ENCODE results near the gene DEPP1. TPM values are rescaled to one million over a fixed set of nuclear protein-coding genes. Genes with fewer than 3 reads are reported as not detected.

Gene DEPP1
- total and polyA plus RNA-seq, 7 experiments from 2014 or later = 0.24 to 4.0 (median 0.54) TPM; not detected in 1

DNA sequence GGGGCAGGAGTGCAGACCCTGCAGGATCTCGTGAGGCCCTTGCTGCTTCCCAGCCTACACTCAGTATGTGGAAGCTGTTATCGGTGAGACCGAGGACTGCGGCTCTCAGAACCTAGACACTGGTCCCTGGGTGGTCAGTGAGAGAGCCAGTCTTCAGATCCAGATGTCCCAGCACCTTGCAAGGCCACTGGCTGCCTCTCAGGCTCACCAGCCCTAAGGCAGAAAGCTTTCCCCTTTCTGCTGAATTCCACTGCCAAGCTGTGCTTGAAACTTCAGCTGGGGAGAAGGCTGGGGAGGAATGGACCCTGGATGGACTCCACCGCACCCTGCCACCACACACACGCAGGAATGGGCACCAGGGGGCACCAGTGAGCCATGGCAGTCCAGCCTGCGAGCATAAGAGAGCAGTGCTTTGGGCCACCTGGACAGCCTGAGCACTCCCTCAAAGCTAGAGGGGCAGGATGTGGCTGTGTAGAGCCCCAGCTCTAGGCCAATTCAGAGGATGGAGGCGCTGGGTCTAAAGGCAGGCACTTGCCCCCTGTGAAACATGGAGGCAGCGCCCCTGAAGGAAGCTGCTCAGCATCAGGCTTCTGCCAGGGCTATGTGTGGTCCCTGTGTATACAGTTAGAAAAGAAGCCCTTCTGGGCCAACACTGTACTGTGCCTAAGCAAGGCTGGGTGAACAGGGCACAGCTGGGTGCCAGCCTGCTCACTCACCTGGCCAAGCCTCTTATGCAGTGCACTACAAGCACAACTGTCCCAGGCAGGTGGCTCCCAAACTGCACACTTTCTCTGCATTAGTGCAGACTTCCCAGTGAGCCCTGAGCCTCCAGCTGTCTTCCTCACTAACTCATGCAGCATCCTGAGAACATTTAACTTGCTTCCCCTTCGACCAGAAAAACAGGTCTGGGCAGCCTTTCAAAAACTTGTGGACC is 45.8 kb downstream of the DEPP1 start:
- DNase-seq (peak; percentile 55 to 89 (median 72)), ATAC-seq (peak; percentile 94)
- Histone ChIP-seq H3K4me1 (ENCODE audit: control insufficient read depth in 2 of 2, insufficient read depth in 2 of 2, low read length in 2 of 2) (peaks cover 0 to 4% of the 10 kb centered on the region in 2 donors), H3K36me3 (ENCODE audit: control insufficient read depth in 2 of 3, insufficient read depth in 3 of 3, low read length in 3 of 3) (no peaks in the 10 kb centered on the region), H3K4me3 (ENCODE audit: low read length) (no peak overlapping the region), H3K27ac (ENCODE audit: low read depth, low read length) (no peak overlapping the region), H3K27me3 (ENCODE audit: control insufficient read depth in 2 of 2, insufficient read depth in 2 of 2, low read length in 2 of 2) (no peaks in the 10 kb centered on the region), H3K9me3 (ENCODE audit: control insufficient read depth in 2 of 3, low read length in 3 of 3) (no peaks in the 10 kb centered on the region)
- ChIA-PET POLR2A (interaction anchor here (1.1 kb wide), 1 partner anchor 46 kb away, joined by 4 read pairs; the partner anchor contains the start of gene DEPP1), CTCF (interaction anchor here (0.6 to 3.3 kb wide), 9 partner anchors 19 to 980 kb away, joined by 3 to 24 read pairs (median 4); partner anchors contain the start of genes DEPP1 and ZNF22)
- Mint-ChIP-seq H3K9me3 (peaks cover 0 to 2% (median 0%) of the 10 kb centered on the region in 11 donors), H3K4me1 (peaks cover 7 to 16% (median 11%) of the 10 kb centered on the region in 7 donors), H3K27ac (no peak overlapping the region), H3K4me3 (no peak overlapping the region), H3K27me3 (peaks cover 0 to 6% (median 4%) of the 10 kb centered on the region in 5 donors), H3K36me3 (peaks cover 0 to 4% (median 0%) of the 10 kb centered on the region in 5 donors)
- intact Hi-C loops (cut with micrococcal nuclease) = loop anchor here (1.0 to 2.0 kb wide), 3 partner anchors 26 to 68 kb away; partner anchors contain the start of genes RASSF4 (in 1 of the 2) and ZNF22 (in 1 of the 2)

DNA sequence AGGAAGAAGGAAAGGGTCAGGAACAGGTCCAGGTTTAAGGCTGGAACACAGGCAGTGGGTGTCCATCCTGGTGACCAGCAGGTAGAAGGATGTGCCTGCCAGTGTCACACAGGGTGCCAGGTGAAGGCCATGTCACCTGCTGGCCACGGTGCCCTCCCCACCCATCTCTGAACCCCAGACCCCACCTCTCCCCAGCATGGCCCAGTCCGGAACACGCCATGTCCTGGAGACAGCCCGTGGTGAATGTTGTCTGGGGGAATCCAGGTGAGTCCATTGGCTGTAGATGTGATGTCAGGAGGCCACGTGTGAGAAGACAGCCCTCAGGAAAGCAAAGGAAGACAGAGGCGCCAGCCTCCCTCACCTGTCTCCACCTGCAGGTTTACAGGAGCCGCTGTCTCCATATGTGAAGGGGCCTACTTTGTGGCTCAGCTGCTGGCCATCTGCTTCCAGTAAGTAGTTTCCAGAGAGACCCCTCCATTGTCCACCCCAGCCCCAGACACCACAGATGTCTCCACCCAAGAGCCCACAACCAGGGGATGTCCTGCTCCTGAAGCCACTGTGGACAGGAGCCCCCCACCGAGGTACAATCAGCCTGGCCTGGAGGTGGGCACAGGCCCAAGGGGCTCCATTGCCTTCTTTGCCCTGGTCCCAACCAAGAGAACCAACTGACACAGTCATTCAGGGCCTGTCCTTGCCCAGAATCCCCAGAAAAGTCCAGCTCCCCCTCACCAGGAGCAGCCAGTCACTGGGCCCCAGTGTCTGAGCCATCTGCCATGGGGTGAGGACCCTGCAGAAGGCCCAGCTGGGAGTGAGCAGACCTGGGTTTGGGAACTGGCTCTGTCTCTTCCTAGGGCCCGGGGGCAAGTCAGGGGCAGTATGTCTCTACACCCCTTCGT is 46.7 kb downstream of the DEPP1 start:
- Histone ChIP-seq H3K27me3 (ENCODE audit: control insufficient read depth in 2 of 2, insufficient read depth in 2 of 2, low read length in 2 of 2) (no peaks in the 10 kb centered on the region), H3K36me3 (ENCODE audit: control insufficient read depth in 2 of 3, insufficient read depth in 3 of 3, low read length in 3 of 3) (no peaks in the 10 kb centered on the region), H3K9me3 (ENCODE audit: control insufficient read depth in 2 of 3, low read length in 3 of 3) (no peaks in the 10 kb centered on the region), H3K4me3 (ENCODE audit: low read length) (no peak overlapping the region), H3K27ac (ENCODE audit: low read depth, low read length) (no peak overlapping the region), H3K4me1 (ENCODE audit: control insufficient read depth in 2 of 2, insufficient read depth in 2 of 2, low read length in 2 of 2) (peaks cover 0 to 4% of the 10 kb centered on the region in 2 donors)
- Mint-ChIP-seq H3K9me3 (peaks cover 0 to 2% (median 0%) of the 10 kb centered on the region in 11 donors), H3K4me1 (peaks cover 7 to 16% (median 10%) of the 10 kb centered on the region in 7 donors), H3K4me3 (no peak overlapping the region), H3K27ac (no peak overlapping the region), H3K27me3 (peaks cover 0 to 6% (median 4%) of the 10 kb centered on the region in 5 donors), H3K36me3 (peaks cover 0 to 4% (median 0%) of the 10 kb centered on the region in 5 donors)
- ChIA-PET POLR2A (interaction anchor here (1.1 kb wide), 1 partner anchor 47 kb away, joined by 4 read pairs; the partner anchor contains the start of gene DEPP1), CTCF (interaction anchor here (0.7 to 3.3 kb wide), 8 partner anchors 10 to 69 kb away, joined by 3 to 24 read pairs (median 4); partner anchors contain the start of genes DEPP1 and ZNF22)
- DNase-seq (no peak), ATAC-seq (no peak)
- intact Hi-C loops (cut with micrococcal nuclease) = loop anchor here (1.0 to 2.0 kb wide), 3 partner anchors 27 to 69 kb away; partner anchors contain the start of genes RASSF4 (in 1 of the 2) and ZNF22 (in 1 of the 2)

DNA sequence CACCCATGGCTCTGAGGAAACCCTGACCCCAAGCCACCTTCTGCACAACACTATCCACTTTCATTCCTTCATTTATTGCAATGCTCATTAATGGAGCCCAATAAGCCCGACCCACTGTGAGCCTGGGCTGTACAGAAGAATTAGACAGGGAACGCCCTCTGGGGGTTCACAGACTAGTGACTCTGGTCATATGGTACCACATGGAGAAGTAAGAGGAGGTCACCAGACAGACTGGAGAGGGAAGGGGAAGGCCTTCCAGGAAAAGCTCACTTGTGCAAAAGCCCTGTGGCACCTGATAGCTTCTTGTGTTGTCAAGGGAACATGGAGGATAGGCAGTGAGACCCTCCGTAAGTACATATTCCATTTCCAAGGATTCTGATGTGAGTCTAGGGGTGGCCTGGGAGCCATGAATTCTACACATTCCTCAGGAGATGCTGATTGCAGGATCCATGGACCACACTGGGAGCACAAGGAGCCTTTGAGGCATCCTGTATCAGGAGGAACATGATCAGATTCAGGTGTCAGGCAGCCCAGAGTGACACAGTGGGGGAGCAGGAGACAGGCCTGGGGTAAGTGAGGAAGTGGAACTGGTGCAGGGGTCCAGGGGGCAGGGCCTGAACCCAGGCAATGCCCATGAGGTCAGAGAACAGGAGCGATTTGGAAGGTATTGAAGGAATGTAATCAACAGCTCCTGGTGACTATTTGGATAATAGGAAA is 47.5 kb downstream of the DEPP1 start:
- DNase-seq = no peak
- Mint-ChIP-seq H3K27me3 (peaks cover 0 to 6% (median 0%) of the 10 kb centered on the region in 5 donors), H3K4me3 (no peak overlapping the region), H3K27ac (no peak overlapping the region), H3K36me3 (no peaks in the 10 kb centered on the region), H3K9me3 (peaks cover 0 to 2% (median 0%) of the 10 kb centered on the region in 11 donors), H3K4me1 (peaks cover 5 to 12% (median 6%) of the 10 kb centered on the region in 7 donors)
- ChIA-PET POLR2A (no interaction called here), CTCF (interaction anchor here (1.5 to 2.5 kb wide), 2 partner anchors 9 to 42 kb away, joined by 4 to 21 read pairs; no protein-coding TSS in a partner anchor)
- Histone ChIP-seq H3K9me3 (ENCODE audit: control insufficient read depth in 2 of 3, low read length in 3 of 3) (no peaks in the 10 kb centered on the region), H3K4me1 (ENCODE audit: control insufficient read depth in 2 of 2, insufficient read depth in 2 of 2, low read length in 2 of 2) (peaks cover 0 to 4% of the 10 kb centered on the region in 2 donors), H3K4me3 (ENCODE audit: low read length) (no peak overlapping the region), H3K36me3 (ENCODE audit: control insufficient read depth in 2 of 3, insufficient read depth in 3 of 3, low read length in 3 of 3) (no peaks in the 10 kb centered on the region), H3K27me3 (ENCODE audit: control insufficient read depth in 2 of 2, insufficient read depth in 2 of 2, low read length in 2 of 2) (no peaks in the 10 kb centered on the region), H3K27ac (ENCODE audit: low read depth, low read length) (no peak overlapping the region)
- ATAC-seq = no peak
- intact Hi-C loops (cut with micrococcal nuclease) = no loop called here

DNA sequence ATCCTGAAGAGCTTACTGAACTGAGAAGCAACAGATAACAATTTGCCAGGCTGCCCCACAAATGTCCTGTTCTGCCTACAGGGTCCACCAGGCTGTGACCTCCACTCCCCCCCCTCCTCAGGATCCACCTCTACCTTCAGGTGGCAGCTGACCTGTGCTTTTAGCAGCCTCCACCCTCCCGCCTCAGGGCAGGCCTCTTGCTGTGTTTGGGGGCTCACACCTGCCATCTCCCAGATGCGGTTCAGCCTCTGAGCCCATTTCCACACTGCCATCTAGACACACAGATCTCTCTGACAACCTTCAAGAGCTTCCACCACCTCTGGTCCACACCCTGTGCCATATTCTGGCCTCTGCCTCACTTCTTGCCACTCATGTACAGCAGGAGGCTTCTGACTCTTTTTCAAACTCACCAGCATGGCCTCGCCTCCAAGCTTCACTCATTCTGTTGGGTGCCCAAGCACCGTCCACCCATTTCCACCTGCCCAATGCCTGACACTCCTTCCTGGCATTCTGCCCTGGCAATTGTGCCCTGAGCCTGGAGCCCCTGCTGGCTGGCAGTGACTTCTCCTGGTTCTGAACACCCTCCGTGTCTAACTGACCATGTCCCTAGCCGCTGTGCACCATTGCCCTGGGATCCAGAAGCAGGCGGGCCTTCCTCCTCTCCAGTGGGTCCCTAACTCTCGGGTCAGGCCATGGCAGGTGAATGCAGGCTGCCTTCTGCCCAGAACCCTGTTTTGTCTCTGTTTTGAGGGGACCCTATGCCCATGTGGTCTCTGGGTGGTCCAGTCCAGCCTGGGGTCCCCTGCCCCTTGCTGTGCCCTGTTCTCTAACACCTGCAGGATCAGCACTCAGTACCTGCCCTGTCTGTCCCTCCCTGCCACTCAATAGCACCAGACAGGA is 49.0 kb downstream of the DEPP1 start:
- ATAC-seq (no peak), DNase-seq (peak in 1 of 9 donors; percentile 13)
- Mint-ChIP-seq H3K9me3 (peaks cover 0 to 2% (median 0%) of the 10 kb centered on the region in 11 donors), H3K4me1 (peaks cover 0 to 7% (median 0%) of the 10 kb centered on the region in 7 donors), H3K27ac (peak overlapping the region in 1 of 9 donors; percentile 36), H3K4me3 (no peak overlapping the region), H3K36me3 (no peaks in the 10 kb centered on the region), H3K27me3 (peaks cover 0 to 4% (median 0%) of the 10 kb centered on the region in 5 donors)
- no peak overlapping the region for H3K4me3 ChIP-seq (ENCODE audit: low read length)
- POLR2A ChIA-PET = no interaction called here
- intact Hi-C loops (cut with micrococcal nuclease) = no loop called here
- no peaks in the 10 kb centered on the region for H3K27me3 ChIP-seq (ENCODE audit: control insufficient read depth in 2 of 2, insufficient read depth in 2 of 2, low read length in 2 of 2)
- H3K27ac ChIP-seq (ENCODE audit: low read depth, low read length) = no peak overlapping the region
- CTCF ChIA-PET = interaction anchor here (0.7 kb wide), 1 partner anchor 39 kb away, joined by 3 read pairs; no protein-coding TSS in a partner anchor
- H3K36me3 ChIP-seq (ENCODE audit: control insufficient read depth in 2 of 3, insufficient read depth in 3 of 3, low read length in 3 of 3) = no peaks in the 10 kb centered on the region
- no peaks in the 10 kb centered on the region for H3K9me3 ChIP-seq (ENCODE audit: control insufficient read depth in 2 of 3, low read length in 3 of 3)
- peaks cover 0 to 4% of the 10 kb centered on the region in 2 donors for H3K4me1 ChIP-seq (ENCODE audit: control insufficient read depth in 2 of 2, insufficient read depth in 2 of 2, low read length in 2 of 2)

DNA sequence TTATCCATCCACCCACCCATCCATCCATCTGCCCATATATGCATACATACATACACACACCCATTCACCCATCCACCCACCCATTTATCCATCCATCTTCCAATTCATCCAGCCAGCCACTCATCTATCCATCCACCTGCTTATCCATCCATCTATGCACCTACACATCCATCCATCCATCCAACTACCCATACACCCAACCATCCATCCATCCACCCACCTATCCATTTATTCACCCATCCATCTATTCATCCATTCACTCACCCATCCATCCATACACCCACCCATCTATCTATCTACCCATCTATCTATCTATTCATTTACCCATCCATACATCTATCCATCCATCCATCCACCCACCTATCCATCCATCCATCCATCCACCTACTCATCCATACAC is 50.1 kb downstream of the DEPP1 start:
- Mint-ChIP-seq H3K4me1 (peaks cover 0 to 7% (median 0%) of the 10 kb centered on the region in 7 donors), H3K36me3 (no peaks in the 10 kb centered on the region), H3K4me3 (no peak overlapping the region), H3K27me3 (no peaks in the 10 kb centered on the region), H3K9me3 (peaks cover 0 to 2% (median 0%) of the 10 kb centered on the region in 11 donors), H3K27ac (no peak overlapping the region)
- ATAC-seq (no peak), DNase-seq (no peak)
- CTCF ChIA-PET = interaction anchor here (0.7 kb wide), 1 partner anchor 40 kb away, joined by 3 read pairs; no protein-coding TSS in a partner anchor
- peaks cover 0 to 4% of the 10 kb centered on the region in 2 donors for H3K4me1 ChIP-seq (ENCODE audit: control insufficient read depth in 2 of 2, insufficient read depth in 2 of 2, low read length in 2 of 2)
- no peaks in the 10 kb centered on the region for H3K27me3 ChIP-seq (ENCODE audit: control insufficient read depth in 2 of 2, insufficient read depth in 2 of 2, low read length in 2 of 2)
- no peaks in the 10 kb centered on the region for H3K36me3 ChIP-seq (ENCODE audit: control insufficient read depth in 2 of 3, insufficient read depth in 3 of 3, low read length in 3 of 3)
- POLR2A ChIA-PET = no interaction called here
- H3K4me3 ChIP-seq (ENCODE audit: low read length) = no peak overlapping the region
- no peak overlapping the region for H3K27ac ChIP-seq (ENCODE audit: low read depth, low read length)
- intact Hi-C loops (cut with micrococcal nuclease) = no loop called here
- no peaks in the 10 kb centered on the region for H3K9me3 ChIP-seq (ENCODE audit: control insufficient read depth in 2 of 3, low read length in 3 of 3)
